GM19025 (cell line): ENCODE measurements around the gene ZFYVE26.
"Not testable (repeated sequence)": the region's sequence is repeated elsewhere in the genome, so short reads cannot be mapped to it uniquely, and the experiment has no call there.

Experiments used
- ATAC-seq: cut with Tn5 transposase; IDR thresholded peaks from one replicate; pipeline ENCODE4 v1.9.1; 2021; ENCODE audit warnings: mild to moderate bottlenecking, low read depth, moderate library complexity; ENCODE audit not compliant: unreplicated experiment

The ZFYVE26 gene

DNA sequence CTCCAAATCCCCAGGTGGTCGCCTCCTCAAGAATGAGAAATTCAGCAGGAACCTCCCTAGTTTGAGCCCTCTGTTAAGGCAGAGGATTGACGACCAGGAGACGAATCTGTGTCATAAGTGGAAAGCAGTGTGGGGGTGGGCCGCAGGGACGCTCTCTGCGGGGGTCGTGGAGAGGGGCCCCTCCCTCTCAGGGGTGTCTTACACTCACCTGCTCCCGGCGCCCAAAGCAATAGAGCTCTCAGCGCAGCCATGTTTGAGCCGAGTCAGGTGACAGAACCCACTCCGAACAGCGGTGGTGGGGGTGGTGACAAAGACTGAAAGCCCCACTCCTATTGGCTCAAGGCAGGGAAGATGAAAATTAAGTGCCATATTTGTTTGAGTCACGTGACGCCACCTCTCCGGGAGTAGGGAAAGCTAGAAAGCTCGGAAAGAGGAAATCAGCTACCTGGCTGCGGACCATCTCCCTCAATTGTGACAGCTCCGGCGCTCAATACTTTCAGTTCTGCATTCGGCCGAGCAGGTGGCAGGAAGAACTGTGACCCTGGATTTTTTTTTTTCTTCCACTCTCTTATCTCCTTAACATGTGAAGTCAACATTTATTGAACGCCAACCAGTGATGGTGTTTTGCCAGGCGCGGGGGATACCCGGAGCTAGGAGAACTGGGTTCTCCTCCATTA, at the start of gene ZFYVE26:
Gene ZFYVE26, minus strand, starts transcription at position 265 of the 677 bp plus-strand sequence. CDS start 627 bp downstream, outside the sequence.
- peak; percentile 79 for ATAC-seq

DNA sequence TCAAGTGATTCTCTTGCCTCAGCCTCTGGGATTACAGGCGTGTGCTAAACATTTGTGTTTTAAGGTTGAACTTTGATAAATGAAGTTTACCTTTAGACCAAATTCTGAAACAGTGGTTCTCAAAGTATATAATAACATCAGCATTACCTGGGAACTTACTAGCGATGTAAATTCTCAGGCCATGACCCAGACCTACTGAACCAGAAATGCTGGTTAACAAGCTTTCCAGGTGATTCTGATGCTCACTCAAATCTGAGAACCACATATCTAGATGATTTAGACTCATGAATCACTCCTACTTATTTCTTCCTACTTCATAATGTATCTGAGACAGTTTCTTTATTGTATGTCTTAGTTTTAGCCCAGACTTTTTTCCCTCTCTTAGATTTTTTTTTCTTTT, 46.8 kb upstream of the ZFYVE26 start:
- ATAC-seq: no peak

DNA sequence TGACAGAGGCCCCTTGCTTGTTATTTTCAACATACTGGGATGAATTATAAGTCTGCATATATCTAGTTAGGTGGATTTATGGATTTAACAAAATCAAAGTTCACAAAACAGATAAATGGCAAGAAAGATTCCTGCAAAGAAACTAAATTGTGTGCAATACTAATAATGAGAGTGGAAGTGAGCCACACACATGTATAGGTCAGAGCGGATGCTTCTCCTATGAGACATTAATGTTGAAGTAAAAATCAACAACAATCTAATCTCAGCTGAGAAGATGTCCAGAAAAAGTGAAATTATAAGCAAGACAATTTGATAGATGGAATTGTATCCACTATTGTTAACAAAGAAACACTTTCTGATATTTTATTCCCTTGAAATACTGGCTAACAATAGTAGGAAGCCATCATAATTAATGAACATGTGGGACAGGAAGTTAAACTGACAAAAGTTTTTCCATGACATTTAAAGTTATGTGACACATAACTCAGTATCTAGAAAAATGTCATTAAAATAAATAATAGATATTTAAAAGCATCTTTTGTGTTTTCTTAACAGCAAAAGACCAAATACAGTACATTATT, 42.9 kb upstream of the ZFYVE26 start:
- ATAC-seq: no peak

DNA sequence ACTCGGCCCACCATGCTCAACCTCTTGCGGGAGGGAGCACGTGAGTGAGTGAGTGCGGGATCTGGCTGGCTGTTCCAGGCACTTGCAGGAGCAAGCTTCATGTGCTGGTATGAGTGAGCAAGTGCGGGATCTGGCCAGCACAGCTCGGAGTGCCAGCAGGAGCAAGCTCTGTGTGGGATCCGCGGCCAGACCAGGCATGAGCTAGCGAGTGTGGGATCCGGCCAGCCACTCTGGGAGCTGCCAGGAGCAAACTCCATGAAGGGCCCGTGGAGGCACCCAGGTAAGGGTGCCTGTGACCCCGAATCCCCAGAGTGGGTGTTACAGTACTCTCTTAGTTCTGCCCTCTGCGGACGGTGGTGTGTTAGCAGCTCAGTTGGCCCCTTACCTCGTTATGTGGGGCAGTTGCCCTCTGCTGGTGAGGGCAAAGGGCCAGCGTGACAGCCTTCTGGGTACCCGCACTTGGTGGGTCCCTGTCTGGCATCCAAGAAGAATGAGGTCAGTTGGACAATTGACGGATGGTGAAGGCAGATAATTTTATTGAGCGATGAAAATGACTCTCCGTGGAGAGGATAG, 41.5 kb upstream of the ZFYVE26 start:
- no peak for ATAC-seq

DNA sequence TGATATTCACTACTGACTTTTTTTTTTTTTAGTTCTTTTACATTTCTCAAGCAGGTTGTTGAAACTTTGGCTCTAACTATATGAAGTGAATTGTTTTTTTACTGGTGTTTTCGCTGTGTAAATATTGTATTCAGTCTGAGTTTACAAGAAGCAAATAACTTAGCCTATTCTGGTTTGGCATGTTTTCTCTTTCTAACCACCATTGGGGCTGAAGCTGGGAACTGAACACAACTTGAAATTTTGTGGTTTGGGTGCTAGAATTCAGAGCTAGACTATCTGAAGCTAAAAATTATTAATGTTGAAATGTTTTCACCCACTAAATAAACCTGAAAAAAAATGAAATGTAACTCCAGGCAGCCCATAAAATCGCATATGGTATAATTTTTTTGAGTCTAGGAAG, 40.4 kb upstream of the ZFYVE26 start:
- no peak for ATAC-seq

- no peak for ATAC-seq
Observed at GRCh38 chr14:67853715-67854114, 37.3 kb upstream of the ZFYVE26 start.

DNA sequence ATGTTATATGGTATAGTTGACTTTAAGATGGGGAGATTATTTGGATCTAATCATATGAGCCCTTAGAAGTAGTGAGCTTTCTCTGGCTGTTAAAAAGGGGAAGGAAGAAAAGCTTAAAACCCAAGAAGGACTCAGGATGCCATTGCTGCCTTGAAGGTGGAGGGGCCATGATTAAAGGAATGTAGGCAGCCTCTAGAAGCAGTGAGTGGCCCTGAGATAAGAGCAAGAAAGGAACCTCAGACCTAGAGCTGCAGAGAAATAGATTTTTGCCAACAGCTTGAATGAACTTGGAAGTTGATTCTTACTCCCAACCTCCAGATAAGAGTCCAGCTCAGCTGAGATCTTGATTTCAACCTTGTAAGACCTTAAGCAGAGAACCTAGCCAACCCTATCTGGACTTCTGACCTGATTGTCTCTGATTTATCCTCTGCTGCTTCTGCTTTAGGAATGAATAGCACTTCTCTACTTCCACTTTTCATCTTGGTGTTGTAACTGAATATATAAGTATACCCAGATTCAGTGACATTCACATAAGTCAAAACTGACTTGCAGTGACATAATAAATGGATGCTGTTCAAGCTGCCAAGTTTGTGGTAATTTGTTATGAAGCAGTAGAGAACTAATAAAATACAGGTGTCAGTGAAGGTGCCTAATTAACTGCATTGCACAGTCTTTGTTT, 36.7 kb upstream of the ZFYVE26 start:
- ATAC-seq: no peak

- ATAC-seq: no peak
Observed at GRCh38 chr14:67851785-67852410, 35.5 kb upstream of the ZFYVE26 start.

DNA sequence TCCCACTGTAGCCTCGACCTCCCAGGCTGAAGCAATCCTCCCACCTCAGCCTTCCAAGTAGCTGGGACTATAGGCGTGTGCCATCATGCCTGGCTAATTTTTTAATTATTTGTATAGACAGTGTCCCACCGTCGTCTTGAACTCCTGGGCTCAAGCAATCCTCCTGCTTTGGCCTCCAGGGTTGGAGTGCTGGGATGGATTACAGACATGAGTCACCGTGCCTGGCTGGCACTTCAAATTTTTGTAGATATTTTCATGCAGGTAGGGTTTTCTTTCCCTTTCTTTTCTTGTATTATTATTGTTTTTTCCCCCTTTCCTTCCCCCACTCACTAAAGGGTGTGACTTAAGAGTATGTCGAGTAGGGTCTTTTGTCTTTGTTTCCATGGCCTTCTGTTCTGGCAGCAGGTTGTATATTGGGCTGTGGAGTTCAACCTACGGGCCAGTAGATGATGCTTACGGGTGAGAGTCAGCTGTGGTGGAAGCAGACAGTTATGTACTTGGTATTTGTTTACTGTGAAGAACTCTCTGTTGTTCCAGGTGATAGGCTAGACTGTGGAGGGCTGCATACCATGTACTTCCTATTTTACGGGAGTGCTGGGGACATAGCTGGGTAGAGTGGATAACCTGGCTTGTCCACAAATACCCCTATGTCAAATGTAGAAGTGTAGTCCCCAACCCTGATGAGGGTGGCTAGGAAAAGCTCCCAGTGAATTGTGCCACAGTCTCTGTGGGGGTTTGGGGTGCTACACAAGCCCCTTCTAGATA, 33.9 kb upstream of the ZFYVE26 start:
- ATAC-seq: no peak

- ATAC-seq: no peak
Observed at GRCh38 chr14:67846029-67846610, 29.7 kb upstream of the ZFYVE26 start.

DNA sequence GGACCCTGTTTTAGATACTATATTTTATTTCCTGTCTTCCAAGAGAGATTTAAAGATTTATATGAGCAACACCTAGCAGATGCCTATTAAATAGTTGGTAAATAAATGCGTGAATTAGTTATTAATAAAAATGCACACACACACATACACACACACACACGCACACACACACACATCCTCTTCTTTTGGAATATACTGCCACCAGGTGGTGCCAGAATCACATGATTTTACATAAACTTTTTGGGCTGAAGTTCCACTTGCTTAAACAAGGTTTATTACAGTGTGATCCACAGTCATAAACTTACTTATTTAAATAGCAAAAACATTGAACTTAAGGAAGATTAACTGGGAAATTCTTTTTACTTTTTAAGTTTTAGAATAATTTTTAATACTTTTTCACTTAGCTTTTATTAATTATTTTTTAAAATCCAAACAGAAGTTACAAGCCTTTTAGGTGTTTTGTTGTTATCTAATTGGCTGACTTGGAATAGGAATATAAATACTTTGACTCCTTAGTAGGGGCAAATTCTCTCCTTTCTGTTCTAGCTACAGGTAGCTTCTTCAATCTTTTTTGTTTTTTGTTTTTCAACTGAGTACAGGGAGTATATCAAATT, 20.7 kb upstream of the ZFYVE26 start:
- no peak for ATAC-seq

GRCh38 chr14:67835596-67835995, 19.2 kb upstream of the ZFYVE26 start:
- no peak for ATAC-seq

DNA sequence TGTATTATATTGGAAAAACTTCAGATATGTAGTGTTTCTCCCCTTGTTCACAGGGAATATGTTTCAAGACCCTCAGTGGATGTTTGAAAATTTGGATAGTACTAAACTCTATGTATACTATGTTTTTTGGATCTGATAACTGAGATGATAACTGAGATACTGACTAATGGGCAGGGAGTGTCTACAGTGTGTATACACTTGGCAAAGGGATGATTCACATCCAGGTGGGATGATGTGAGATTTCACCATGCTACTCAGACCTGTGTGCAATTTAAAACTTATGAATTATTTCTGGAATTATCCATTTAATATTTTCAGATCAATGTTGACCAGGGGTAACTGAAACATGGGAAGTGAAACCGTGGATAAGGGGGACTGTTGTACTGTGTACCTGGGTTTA, 17.0 kb upstream of the ZFYVE26 start:
- ATAC-seq: no peak

- ATAC-seq: no peak
Observed at GRCh38 chr14:67831113-67831512, 14.7 kb upstream of the ZFYVE26 start.

GRCh38 chr14:67821121-67821520, 4.7 kb upstream of the ZFYVE26 start:
- ATAC-seq: no peak

DNA sequence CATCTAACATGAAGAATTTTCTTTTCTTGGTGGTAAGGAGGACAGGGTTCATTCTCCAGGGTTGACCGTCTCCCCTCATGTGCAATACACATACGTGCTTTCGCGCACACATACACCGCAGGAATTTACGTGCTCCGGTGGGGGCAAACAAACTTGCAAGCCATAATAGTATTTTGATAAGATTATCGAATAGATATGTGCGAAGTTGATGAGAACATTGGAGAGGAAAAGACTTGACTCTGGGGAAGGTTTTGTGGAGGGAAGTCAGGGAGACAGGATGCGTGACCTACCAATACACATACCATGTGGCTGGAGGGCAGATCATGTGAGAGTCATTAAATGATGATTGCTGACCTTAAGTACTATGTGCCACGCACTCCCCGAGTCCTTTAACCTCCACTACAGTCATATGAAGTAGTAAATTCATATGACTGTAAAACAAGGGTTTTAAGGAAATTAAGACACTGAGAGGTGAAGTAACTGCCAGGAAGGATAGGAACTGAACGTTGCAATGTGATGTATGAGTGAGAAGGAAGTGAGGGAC, 4.1 kb upstream of the ZFYVE26 start:
- ATAC-seq: no peak

GRCh38 chr14:67819563-67820421, 3.4 kb upstream of the ZFYVE26 start, which contains the start of gene RAD51B:
RAD51B (plus strand) TSS chr14:67819779.
- peak; percentile 56 for ATAC-seq

DNA sequence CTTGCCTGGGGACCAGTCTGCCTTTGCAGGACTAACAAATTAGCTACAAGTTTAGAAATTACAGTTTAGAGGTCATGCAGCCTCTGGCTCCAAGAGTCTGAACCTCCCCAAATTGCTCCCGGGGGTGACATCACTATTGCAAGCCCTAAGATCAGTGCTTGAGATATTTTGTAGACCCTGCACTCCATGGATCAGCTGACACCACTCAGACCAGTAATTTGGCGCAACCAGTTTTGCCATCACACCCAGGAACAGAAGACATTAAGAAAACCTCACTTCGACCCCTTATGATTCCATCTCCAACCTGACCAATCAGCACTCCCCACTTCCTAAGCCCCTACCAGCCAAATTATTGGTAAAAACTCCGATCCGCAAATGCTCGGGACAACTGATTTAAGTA, 2.1 kb upstream of the ZFYVE26 start:
- ATAC-seq: not testable (repeated sequence)
